LNCAP (cell line): Measurements from ENCODE around the gene FPR1.

ENCODE experiments used
- TF ChIP-seq, protein P1 (sequence below): fragments of 450-650 bp; IDR thresholded peaks from 2 replicates; pipeline ENCODE4 v1.5.1; 2017; ENCODE audit warnings: mild to moderate bottlenecking

FPR1 gene

DNA sequence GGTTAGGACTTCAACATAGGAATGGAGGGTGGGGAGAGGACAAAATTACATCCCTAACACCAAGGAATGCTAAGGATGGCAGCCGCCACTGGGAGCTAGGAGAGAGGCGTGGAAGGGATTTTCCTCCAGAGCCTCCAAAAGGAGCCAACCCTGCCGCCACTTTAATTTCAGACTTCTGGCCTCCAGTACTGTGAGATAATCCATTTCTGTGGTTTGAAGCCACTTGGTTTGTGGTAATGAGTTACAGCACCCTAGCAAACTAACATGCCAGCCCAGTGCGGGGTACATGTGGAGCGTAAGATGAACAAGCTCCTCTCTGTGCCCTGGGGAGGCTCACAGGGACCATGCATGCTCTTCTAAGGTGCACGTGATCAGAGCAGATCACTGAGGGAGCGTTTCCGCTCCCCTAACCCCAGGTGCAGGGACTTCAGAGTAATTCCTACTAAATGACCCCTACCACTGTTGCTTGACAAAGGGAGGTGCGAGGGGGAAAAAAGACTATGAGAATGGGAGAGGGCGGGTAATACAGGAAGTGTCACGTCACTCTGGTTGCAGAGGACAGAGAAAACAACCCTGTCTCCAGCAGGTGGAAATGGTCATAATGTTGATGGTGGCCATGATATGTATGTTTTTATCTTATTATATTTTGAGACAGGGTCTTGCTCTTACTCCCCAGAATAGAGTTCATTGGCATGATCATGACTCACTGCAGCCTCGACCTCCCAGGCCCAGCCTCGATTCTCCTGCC lies 12.0 kb downstream of the FPR1 start:
- TF ChIP-seq, protein P1, sequence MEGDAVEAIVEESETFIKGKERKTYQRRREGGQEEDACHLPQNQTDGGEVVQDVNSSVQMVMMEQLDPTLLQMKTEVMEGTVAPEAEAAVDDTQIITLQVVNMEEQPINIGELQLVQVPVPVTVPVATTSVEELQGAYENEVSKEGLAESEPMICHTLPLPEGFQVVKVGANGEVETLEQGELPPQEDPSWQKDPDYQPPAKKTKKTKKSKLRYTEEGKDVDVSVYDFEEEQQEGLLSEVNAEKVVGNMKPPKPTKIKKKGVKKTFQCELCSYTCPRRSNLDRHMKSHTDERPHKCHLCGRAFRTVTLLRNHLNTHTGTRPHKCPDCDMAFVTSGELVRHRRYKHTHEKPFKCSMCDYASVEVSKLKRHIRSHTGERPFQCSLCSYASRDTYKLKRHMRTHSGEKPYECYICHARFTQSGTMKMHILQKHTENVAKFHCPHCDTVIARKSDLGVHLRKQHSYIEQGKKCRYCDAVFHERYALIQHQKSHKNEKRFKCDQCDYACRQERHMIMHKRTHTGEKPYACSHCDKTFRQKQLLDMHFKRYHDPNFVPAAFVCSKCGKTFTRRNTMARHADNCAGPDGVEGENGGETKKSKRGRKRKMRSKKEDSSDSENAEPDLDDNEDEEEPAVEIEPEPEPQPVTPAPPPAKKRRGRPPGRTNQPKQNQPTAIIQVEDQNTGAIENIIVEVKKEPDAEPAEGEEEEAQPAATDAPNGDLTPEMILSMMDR: no peak

DNA sequence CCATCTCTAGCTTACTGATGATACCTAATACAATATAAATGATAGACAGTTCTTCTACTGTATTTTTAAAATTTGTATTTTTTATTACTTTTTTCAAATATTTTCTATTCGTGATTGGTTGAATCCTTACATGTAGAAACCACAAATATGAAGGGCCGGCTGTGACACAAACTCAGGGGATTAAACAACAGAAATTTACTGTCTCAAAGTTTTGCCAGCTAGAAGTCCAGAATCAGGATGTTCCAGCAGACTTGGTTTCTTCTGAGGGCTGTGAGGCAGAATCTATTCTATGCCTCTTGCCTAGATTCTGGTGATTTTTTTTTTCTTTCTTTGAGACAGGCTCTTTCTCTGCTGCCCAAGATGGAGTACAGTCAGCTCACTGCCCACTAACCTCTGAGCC lies 13.8 kb downstream of the FPR1 start:
- TF ChIP-seq, protein P1: no peak

DNA sequence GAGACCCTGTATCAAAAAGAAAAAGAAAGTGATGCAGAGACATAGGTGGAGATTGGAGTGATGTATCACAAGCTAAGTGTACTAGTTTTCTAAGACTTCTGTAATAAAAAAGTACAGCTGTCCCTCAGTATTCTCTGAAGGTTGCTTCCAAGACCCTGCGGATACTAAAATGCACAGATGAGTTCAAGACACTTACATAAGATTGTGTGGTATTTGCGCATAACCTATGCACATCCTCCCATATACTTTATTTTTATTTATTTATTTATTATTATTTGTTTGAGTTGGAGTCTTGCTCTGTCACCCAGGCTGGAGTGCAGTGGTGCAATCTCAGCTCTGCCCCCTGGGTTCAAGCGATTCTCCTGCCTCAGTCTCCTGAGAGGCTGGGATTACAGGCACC lies 14.3 kb downstream of the FPR1 start:
- TF ChIP-seq, protein P1: no peak

DNA sequence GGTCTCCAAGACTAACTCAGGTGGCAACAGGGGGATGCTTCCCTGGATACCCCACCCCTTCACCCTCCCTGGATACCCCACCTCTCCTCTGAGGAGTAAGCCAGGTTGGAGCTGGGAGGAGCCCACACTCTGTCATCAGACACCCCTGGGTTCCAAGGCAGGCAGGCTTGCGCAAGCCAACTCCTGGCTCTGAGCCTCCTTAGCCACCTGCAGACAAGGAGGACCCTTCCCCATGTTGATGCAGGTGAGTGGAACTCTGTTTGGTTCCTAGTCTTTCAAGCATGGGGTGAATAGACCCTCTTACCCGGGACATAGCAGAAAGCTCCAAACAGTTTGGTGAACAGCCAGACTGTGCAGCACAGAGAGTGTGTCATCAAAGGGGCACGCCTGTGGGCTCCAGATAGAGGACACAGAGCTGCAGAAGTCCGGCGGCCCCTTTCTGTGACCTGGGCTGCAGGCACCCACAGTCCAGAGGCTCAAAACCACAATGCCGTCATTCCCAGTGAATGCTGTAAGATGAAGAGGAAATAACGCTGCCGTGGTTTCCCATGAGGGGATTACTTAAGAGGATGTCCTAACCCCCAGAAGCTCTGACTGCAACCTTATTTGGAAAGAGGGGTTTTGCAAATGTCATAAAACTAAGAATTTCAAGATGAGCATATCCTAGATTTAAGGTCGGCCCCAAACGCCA lies 15.8 kb downstream of the FPR1 start:
- TF ChIP-seq, protein P1: no peak

- TF ChIP-seq, protein P1: no peak
Measured at GRCh38 chr19:51733742-51734522, 17.7 kb downstream of the FPR1 start.

DNA sequence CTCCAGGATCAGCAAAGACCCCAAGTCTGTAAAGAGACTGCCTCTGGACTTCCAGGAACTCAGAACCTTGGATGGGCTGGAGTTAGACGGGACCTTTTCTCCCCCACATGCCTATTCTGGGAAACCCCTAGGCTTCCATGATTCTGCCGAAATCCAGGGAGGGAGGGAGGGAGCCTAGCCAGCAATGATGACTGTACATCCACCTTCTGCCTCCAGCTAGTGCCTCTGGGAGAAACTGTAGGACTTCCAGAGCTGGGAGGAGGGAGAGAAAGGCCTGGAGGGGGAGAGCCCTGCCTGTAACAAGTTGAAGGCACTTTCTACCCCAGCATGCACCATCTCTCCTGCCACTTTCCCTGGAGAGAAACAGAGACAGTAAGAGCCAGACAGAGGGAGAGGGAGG lies 21.9 kb downstream of the FPR1 start:
- TF ChIP-seq, protein P1: no peak

GRCh38 chr19:51727349-51727880 lies 24.3 kb downstream of the FPR1 start:
- TF ChIP-seq, protein P1: no peak
